Thyroid gland (tissue), 4 donors: ENCODE results near the gene NHERF2. TPM values are rescaled to one million over a fixed set of nuclear protein-coding genes. Genes with fewer than 3 reads are reported as not detected.

Source experiments
- DNase-seq, 2 donors: peaks; one replicate each; pipeline ENCODE4 v3.0.0-alpha.2; 2019
- H3K27ac ChIP-seq, 3 donors: fragments of 200-600 bp; sonication (generic); 1 replicate in 2 of 3; 2 replicates in 1 of 3; pipeline ENCODE4 v1.5.1; 2016 to 2019; ENCODE audit warnings: mild to moderate bottlenecking in 1 of 3, moderate library complexity in 1 of 3
- H3K27me3 ChIP-seq: fragments of 200-600 bp; sonication (generic); one replicate; pipeline ENCODE4 v1.5.1; 2019
- H3K36me3 ChIP-seq, 2 donors: fragments of 200-600 bp; sonication (generic); one replicate each; pipeline ENCODE4 v1.5.1; 2016 to 2019
- H3K4me1 ChIP-seq, 2 donors: fragments of 200-600 bp; sonication (generic); one replicate each; pipeline ENCODE4 v1.5.1; 2017 to 2019
- H3K4me3 ChIP-seq, 3 donors: fragments of 200-600 bp; sonication (generic); replicated peaks in 1 of 3; 1 replicate in 2 of 3; 2 replicates in 1 of 3; pipeline ENCODE4 v1.5.1; 2016; ENCODE audit warnings: mild to moderate bottlenecking in 1 of 3
- H3K9me3 ChIP-seq: fragments of 200-600 bp; sonication (generic); one replicate; pipeline ENCODE4 v1.5.1; 2017
- POLR2A ChIP-seq, 2 donors: fragments of 450-650 bp; IDR thresholded peaks; one replicate each; pipeline ENCODE4 v1.6.1; 2017; ENCODE audit warnings: antibody characterized with exemption in 2 of 2, mild to moderate bottlenecking in 2 of 2, moderate library complexity in 1 of 2
- WGBS, 2 donors: methylation state at CpG; one replicate each; pipeline ENCODE4 v1.1.5; 2017; 5-methylcytosine and 5-hydroxymethylcytosine counted together
- intact Hi-C: fragments of 100-400 bp; cut with DNase I; formaldehyde crosslinking; loops from one replicate; pipeline ENCODE4 v1.15.1; 2023
- total RNA-seq, 4 donors: library from RNA; depleted of rRNA; stranded (reverse); fragments of >200 nt; gene quantifications; one replicate each; pipeline ENCODE4 v1.2.3, GENCODE V29; 2016
- TF ChIP-seq, protein P1 (sequence below), 6 experiments: fragments of 200-600 bp in 3 of 6; fragments of 450-650 bp in 3 of 6; sonication (generic) in 3 of 6; IDR thresholded peaks; one replicate each; pipeline ENCODE4 v1.5.1; 2016 to 2019; ENCODE audit warnings: antibody characterized with exemption in 6 of 6, mild to moderate bottlenecking in 2 of 6, inconsistent platforms in 1 of 6, moderate library complexity in 1 of 6

The NHERF2 gene
- total RNA-seq, 4 donors from 2014 or later: 73.8 to 146 (median 81.6) TPM

DNA sequence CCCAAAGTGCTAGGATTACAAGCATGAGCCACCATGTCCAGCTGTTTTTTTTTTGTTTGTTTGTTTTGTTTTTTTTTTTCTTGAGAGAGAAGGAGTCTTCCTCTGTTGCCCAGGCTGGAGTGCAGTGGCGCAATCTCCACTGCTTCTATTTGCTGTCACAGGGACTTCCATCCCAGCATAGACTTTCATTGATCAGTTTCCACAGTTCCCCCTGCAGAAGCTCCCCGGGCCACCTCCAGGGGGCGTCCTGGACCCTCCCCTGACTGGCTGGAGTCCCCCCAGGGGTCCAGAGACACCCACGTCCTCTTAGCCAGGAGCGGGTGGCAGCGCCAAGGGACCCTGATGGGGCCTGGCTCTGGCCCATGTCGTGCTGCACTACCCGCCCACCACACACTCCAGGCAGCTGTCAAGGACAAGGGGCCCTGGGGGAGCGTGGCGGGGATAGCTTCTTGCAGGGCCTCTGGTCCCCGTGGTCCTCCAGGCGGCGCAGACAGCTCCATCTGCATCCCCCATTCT, 10.2 kb upstream of the NHERF2 start:
- peaks cover 0 to 16% of the 10 kb centered on the region in 2 donors for H3K4me1 ChIP-seq
- no peak overlapping the region for H3K4me3 ChIP-seq
- 38 to 51% methylated on average over 7 to 10 of the region's 13 CpGs for WGBS, 2 donors
- no peaks in the 10 kb centered on the region for H3K9me3 ChIP-seq
- peaks cover 7% of the 10 kb centered on the region for H3K27me3 ChIP-seq
- no peak for DNase-seq
- H3K36me3 ChIP-seq: no peaks in the 10 kb centered on the region
- no peak overlapping the region for H3K27ac ChIP-seq
- intact Hi-C loops: no loop called here
- TF ChIP-seq, protein P1, sequence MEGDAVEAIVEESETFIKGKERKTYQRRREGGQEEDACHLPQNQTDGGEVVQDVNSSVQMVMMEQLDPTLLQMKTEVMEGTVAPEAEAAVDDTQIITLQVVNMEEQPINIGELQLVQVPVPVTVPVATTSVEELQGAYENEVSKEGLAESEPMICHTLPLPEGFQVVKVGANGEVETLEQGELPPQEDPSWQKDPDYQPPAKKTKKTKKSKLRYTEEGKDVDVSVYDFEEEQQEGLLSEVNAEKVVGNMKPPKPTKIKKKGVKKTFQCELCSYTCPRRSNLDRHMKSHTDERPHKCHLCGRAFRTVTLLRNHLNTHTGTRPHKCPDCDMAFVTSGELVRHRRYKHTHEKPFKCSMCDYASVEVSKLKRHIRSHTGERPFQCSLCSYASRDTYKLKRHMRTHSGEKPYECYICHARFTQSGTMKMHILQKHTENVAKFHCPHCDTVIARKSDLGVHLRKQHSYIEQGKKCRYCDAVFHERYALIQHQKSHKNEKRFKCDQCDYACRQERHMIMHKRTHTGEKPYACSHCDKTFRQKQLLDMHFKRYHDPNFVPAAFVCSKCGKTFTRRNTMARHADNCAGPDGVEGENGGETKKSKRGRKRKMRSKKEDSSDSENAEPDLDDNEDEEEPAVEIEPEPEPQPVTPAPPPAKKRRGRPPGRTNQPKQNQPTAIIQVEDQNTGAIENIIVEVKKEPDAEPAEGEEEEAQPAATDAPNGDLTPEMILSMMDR (IDR thresholded peaks at IDR 0.05): peak in 1 of 6 experiments; percentile 13
- TF ChIP-seq POLR2A (IDR thresholded peaks at IDR 0.05): no peak

DNA sequence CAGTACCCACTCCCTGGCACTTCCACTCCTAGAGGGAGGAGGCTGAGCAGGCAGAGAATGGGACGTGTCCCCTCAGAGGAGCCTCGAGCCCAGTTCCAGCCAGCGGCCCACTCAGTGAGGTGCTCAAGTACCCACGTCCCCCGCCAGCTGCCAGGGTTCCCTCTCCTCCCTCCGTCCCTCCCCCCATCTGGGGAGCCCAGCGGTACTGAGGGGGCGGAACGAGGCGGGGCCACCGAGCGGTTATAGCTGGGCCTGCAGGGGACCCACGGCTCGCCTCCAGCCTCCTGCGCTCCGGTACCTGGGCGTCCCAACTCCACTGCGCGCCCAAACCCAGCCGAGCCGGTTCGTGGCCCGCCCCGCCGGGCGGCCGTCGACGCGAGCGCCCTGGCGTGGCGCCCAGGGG, 7.2 kb upstream of the NHERF2 start, which contains the start of gene NPW:
TSS of gene NPW (plus strand) at position 268 of the 403 bp plus-strand sequence.
- intact Hi-C loops: no loop called here
- H3K27me3 ChIP-seq: peaks cover 7% of the 10 kb centered on the region

DNA sequence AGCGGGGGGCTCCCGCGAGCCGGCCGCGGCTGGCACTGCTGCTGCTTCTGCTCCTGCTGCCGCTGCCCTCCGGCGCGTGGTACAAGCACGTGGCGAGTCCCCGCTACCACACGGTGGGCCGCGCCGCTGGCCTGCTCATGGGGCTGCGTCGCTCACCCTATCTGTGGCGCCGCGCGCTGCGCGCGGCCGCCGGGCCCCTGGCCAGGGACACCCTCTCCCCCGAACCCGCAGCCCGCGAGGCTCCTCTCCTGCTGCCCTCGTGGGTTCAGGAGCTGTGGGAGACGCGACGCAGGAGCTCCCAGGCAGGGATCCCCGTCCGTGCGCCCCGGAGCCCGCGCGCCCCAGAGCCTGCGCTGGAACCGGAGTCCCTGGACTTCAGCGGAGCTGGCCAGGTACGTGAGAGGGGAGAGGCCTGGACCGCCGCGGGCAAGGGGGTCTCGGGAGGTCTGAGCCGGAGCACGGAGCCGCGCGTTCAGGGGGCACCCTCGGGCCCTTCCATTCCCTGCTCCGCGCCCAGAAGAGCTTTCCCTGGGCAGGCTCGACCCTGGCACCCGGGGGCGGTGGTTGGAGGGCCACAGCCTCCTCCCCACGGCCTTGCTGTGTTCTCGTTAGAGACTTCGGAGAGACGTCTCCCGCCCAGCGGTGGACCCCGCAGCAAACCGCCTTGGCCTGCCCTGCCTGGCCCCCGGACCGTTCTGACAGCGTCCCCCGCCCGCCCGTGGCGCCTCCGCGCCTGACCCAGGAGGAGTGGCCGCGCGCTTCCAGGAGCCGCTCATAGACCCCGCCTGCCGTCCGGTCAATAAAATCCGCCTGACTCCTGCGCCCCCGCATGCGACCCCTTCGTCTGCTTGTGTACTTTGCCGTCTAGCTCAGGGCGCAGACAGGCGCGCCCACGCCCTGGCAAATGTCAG, 6.5 kb upstream of the NHERF2 start:
- H3K4me1 ChIP-seq: peaks cover 6 to 29% of the 10 kb centered on the region in 2 donors
- H3K27me3 ChIP-seq: peaks cover 7% of the 10 kb centered on the region
- WGBS, 2 donors: 0 to 1% methylated on average over 16 to 20 of the region's 96 CpGs
- DNase-seq: no peak
- no peak for TF ChIP-seq POLR2A (IDR thresholded peaks at IDR 0.05)
- TF ChIP-seq, protein P1 (IDR thresholded peaks at IDR 0.05): no peak
- H3K27ac ChIP-seq: no peak overlapping the region
- no peaks in the 10 kb centered on the region for H3K9me3 ChIP-seq
- intact Hi-C loops: loop anchor here (5.0 kb wide), 1 partner anchor 132 kb away; no protein-coding TSS in a partner anchor
- no peaks in the 10 kb centered on the region for H3K36me3 ChIP-seq
- H3K4me3 ChIP-seq: no peak overlapping the region

More for the DNA sequence above, 7.2 kb upstream of the NHERF2 start, which contains the start of gene NPW:
- WGBS, 2 donors: 2 to 4% methylated on average over 5 to 11 of the region's 33 CpGs
- Histone ChIP-seq H3K4me3 (no peak within 1 kb of the TSS), H3K9me3 (no peaks in the 10 kb centered on the region), H3K36me3 (no peaks in the 10 kb centered on the region), H3K4me1 (peaks cover 6 to 29% of the 10 kb centered on the region in 2 donors), H3K27ac (no peak within 1 kb of the TSS)
- TF ChIP-seq POLR2A (IDR thresholded peaks at IDR 0.05): no peak
- TF ChIP-seq, protein P1 (IDR thresholded peaks at IDR 0.05): no peak
- peak; percentile 29 to 63 for DNase-seq

DNA sequence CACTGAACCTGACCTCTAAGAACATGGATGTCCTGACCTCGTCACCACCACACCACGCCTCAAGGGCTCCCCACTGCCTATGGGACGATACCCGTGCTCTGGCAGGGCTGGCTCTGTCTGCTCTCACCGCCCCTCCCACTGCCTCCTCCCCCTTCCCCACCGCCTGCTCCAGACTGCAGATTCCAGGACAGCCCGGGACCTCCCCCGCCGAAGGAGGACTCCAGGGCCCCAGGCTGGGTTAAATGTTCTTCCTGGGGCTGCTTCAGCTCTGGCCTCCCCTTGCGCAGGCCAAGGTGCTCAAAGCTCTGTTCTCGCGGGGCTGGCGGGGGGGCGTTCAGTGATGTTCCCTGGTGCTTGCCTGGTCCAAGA, 4.0 kb upstream of the NHERF2 start:
- no peaks in the 10 kb centered on the region for H3K9me3 ChIP-seq
- H3K36me3 ChIP-seq: no peaks in the 10 kb centered on the region
- H3K27ac ChIP-seq: no peak overlapping the region
- H3K4me3 ChIP-seq: peak overlapping the region in 1 of 3 donors; percentile 11
- intact Hi-C loops: loop anchor here (5.0 kb wide), 1 partner anchor 130 kb away; no protein-coding TSS in a partner anchor
- WGBS, 2 donors: 3% methylated on average over 4 to 14 of the region's 14 CpGs
- DNase-seq: peak; percentile 28 to 48
- TF ChIP-seq POLR2A (IDR thresholded peaks at IDR 0.05): no peak
- TF ChIP-seq, protein P1 (IDR thresholded peaks at IDR 0.05): no peak
- peaks cover 11 to 43% of the 10 kb centered on the region in 2 donors for H3K4me1 ChIP-seq
- peaks cover 7% of the 10 kb centered on the region for H3K27me3 ChIP-seq
